H1 (cell line): ENCODE results near the gene MARCHF3. TPM values are rescaled to one million over a fixed set of nuclear protein-coding genes. Genes with fewer than 3 reads are reported as not detected.

ENCODE experiments used
- CTCF ChIA-PET: fragments of 300-600 bp; sonication (Branson Sonifier 250); formaldehyde crosslinking; loops from one replicate; lab custom pipeline; 2021; ENCODE audit not compliant: partially characterized antibody; lab: Charles Lee
- POLR2A ChIA-PET: fragments of 300-600 bp; sonication (Branson Sonifier 250); formaldehyde crosslinking; loops from one replicate; lab custom pipeline; 2021; ENCODE audit warnings: inconsistent platforms; ENCODE audit not compliant: partially characterized antibody; lab: Charles Lee
- DNase-seq, 2 experiments: peaks; one replicate each; pipeline versions ENCODE4 v3.0.0 to v3.0.0-alpha.2; 2010 to 2022; ENCODE audit warnings: low spot score in 2 of 2, low read depth in 1 of 2, mixed read lengths in 1 of 2
- FAIRE-seq: peaks from 2 replicates; lab custom pipeline; 2011; peaks lifted over from hg19 to GRCh38; lab: Jason Lieb, UNC
- H2AFZ ChIP-seq: 2 replicates; pipeline ENCODE4 v1.8.1; 2012; ENCODE audit warnings: low read length, inconsistent platforms
- H2AK5ac ChIP-seq: 2 replicates; pipeline ENCODE4 v1.6.1; 2013; ENCODE audit warnings: low read depth, low read length
- H2BK120ac ChIP-seq: replicated peaks from 2 replicates; pipeline ENCODE3; 2013; ENCODE audit warnings: low read depth, low read length, inconsistent platforms
- H2BK12ac ChIP-seq: 2 replicates; pipeline ENCODE4 v1.6.1; 2013; ENCODE audit warnings: low read depth, low read length
- H2BK15ac ChIP-seq: 2 replicates; pipeline ENCODE4 v1.6.1; 2013; ENCODE audit warnings: low read length
- H2BK20ac ChIP-seq: 2 replicates; pipeline ENCODE4 v1.6.1; 2013; ENCODE audit warnings: low read length
- H2BK5ac ChIP-seq: 2 replicates; pipeline ENCODE4 v1.6.1; 2013; ENCODE audit warnings: low read depth, low read length
- H3K14ac ChIP-seq: 2 replicates; pipeline ENCODE4 v1.6.1; 2013; ENCODE audit warnings: inconsistent platforms; ENCODE audit not compliant: insufficient read length
- H3K18ac ChIP-seq: 2 replicates; pipeline ENCODE4 v1.6.1; 2013; ENCODE audit warnings: low read length; ENCODE audit errors: extremely low read depth
- H3K23ac ChIP-seq: 2 replicates; pipeline ENCODE4 v1.6.1; 2013; ENCODE audit warnings: inconsistent platforms; ENCODE audit not compliant: insufficient read length
- H3K23me2 ChIP-seq: 2 replicates; pipeline ENCODE4 v1.6.1; 2013; ENCODE audit warnings: low read depth, low read length
- H3K27ac ChIP-seq: 2 replicates; pipeline ENCODE4 v1.6.1; 2011; ENCODE audit warnings: low read depth, low read length, inconsistent platforms
- H3K27me3 ChIP-seq, 4 experiments: replicated peaks in 1 of 4; 1 replicate in 1 of 4; 2 replicates in 3 of 4; pipeline versions ENCODE4 v1.6.1 to v1.8.1; 2011 to 2013; ENCODE audit warnings: low read length in 3 of 4, mild to moderate bottlenecking in 3 of 4, inconsistent platforms in 2 of 4, mixed read lengths in 2 of 4, moderate library complexity in 1 of 4; ENCODE audit not compliant: control insufficient read depth in 3 of 4, insufficient read depth in 3 of 4; ENCODE audit errors: extremely low read depth in 1 of 4
- H3K36me3 ChIP-seq, 4 experiments: 2 replicates each; pipeline versions ENCODE4 v1.6.1 to v1.8.1; 2011 to 2013; ENCODE audit warnings: mild to moderate bottlenecking in 4 of 4, low read length in 3 of 4, moderate library complexity in 2 of 4, control low read depth in 1 of 4, inconsistent platforms in 1 of 4; ENCODE audit not compliant: insufficient read depth in 4 of 4, control insufficient read depth in 2 of 4
- H3K4ac ChIP-seq: replicated peaks from 2 replicates; pipeline ENCODE3; 2013; ENCODE audit warnings: low read length, low read depth, mixed read lengths, inconsistent platforms; ENCODE audit not compliant: insufficient read length
- H3K4me1 ChIP-seq, 4 experiments: replicated peaks in 1 of 4; 1 replicate in 1 of 4; 2 replicates in 3 of 4; pipeline versions ENCODE4 v1.6.1 to v1.8.1; 2011 to 2013; ENCODE audit warnings: low read length in 3 of 4, inconsistent platforms in 2 of 4, mixed read lengths in 1 of 4; ENCODE audit not compliant: insufficient read depth in 4 of 4, control insufficient read depth in 3 of 4
- H3K4me2 ChIP-seq, 2 experiments: 2 replicates each; pipeline versions ENCODE4 v1.6.1 to v1.8.1; 2011 to 2013; ENCODE audit warnings: low read depth in 2 of 2, low read length in 2 of 2, control low read depth in 1 of 2, inconsistent platforms in 1 of 2, mild to moderate bottlenecking in 1 of 2; ENCODE audit not compliant: insufficient read depth in 1 of 2
- H3K4me3 ChIP-seq, 4 experiments: fragments of 200-600, 300-600 bp in 1 of 4; sonication (generic), shearing (Covaris generic), sonication (Bioruptor Twin) in 1 of 4; 2 replicates each; pipeline versions ENCODE4 v1.5.1 to v1.8.1; 2011 to 2016; ENCODE audit warnings: low read length in 4 of 4, low read depth in 3 of 4, control low read depth in 2 of 4, inconsistent platforms in 2 of 4, mild to moderate bottlenecking in 2 of 4, mixed read lengths in 1 of 4, moderate library complexity in 1 of 4; ENCODE audit not compliant: insufficient read depth in 2 of 4; ENCODE audit errors: extremely low read depth in 1 of 4
- H3K56ac ChIP-seq: replicated peaks from 2 replicates; pipeline ENCODE3; 2013; ENCODE audit warnings: low read depth, mild to moderate bottlenecking, mixed read lengths, low read length, inconsistent platforms; ENCODE audit not compliant: insufficient read length
- H3K79me1 ChIP-seq: 2 replicates; pipeline ENCODE4 v1.6.1; 2013; ENCODE audit warnings: low read depth, low read length, control low read depth
- H3K79me2 ChIP-seq, 2 experiments: 2 replicates each; pipeline versions ENCODE4 v1.6.1 to v1.8.1; 2012 to 2013; ENCODE audit warnings: low read length in 2 of 2, mild to moderate bottlenecking in 2 of 2, inconsistent platforms in 1 of 2; ENCODE audit not compliant: insufficient read depth in 2 of 2, control insufficient read depth in 1 of 2
- H3K9ac ChIP-seq, 4 experiments: replicated peaks in 1 of 4; 1 replicate in 1 of 4; 2 replicates in 3 of 4; pipeline versions ENCODE4 v1.6.1 to v1.8.1; 2011 to 2013; ENCODE audit warnings: low read depth in 3 of 4, low read length in 3 of 4, control low read depth in 2 of 4, mild to moderate bottlenecking in 2 of 4, moderate library complexity in 2 of 4, inconsistent platforms in 1 of 4; ENCODE audit errors: extremely low read depth in 1 of 4
- H3K9me3 ChIP-seq, 2 experiments: 2 replicates each; pipeline versions ENCODE4 v1.6.1 to v1.8.1; 2012 to 2013; ENCODE audit warnings: mild to moderate bottlenecking in 2 of 2, moderate library complexity in 2 of 2, control low read depth in 1 of 2, inconsistent platforms in 1 of 2, low read depth in 1 of 2, low read length in 1 of 2, mixed read lengths in 1 of 2; ENCODE audit not compliant: insufficient read depth in 2 of 2
- H4K20me1 ChIP-seq, 2 experiments: replicated peaks in 1 of 2; 2 replicates each; pipeline versions ENCODE3 to v1.8.1; 2011 to 2013; ENCODE audit warnings: inconsistent platforms in 2 of 2, low read length in 2 of 2, mild to moderate bottlenecking in 1 of 2; ENCODE audit not compliant: insufficient read depth in 2 of 2, control insufficient read depth in 1 of 2
- H4K5ac ChIP-seq: 2 replicates; pipeline ENCODE4 v1.6.1; 2013; ENCODE audit warnings: low read length, low read depth, mixed read lengths, inconsistent platforms; ENCODE audit not compliant: insufficient read length
- H4K8ac ChIP-seq: 2 replicates; pipeline ENCODE4 v1.8.0; 2013; ENCODE audit warnings: mild to moderate bottlenecking, moderate library complexity, low read length, inconsistent platforms; ENCODE audit not compliant: insufficient read depth; ENCODE audit errors: extremely low read depth
- H4K91ac ChIP-seq: replicated peaks from 2 replicates; pipeline ENCODE3; 2013; ENCODE audit warnings: low read length, mixed read lengths, inconsistent platforms; ENCODE audit not compliant: insufficient read length
- ASH2L ChIP-seq: fragments of 200-600, 300-600 bp; sonication (generic); IDR thresholded peaks from one replicate; pipeline ENCODE4 v1.7.1; 2017; ENCODE audit warnings: low read length
- CHD1 ChIP-seq: IDR thresholded peaks from 2 replicates; pipeline ENCODE4 v1.6.1; 2012; ENCODE audit warnings: low read depth, low read length, improper control_type of control experiment
- CHD2 ChIP-seq: IDR thresholded peaks from 2 replicates; pipeline ENCODE4 v1.6.1; 2012; ENCODE audit warnings: low read length, improper control_type of control experiment
- NRF1 ChIP-seq: IDR thresholded peaks from 2 replicates; pipeline ENCODE4 v1.6.1; 2011; ENCODE audit warnings: mild to moderate bottlenecking, low read depth, low read length, improper control_type of control experiment
- POLR2AphosphoS5 ChIP-seq: IDR thresholded peaks from 2 replicates; pipeline ENCODE4 v1.6.1; 2011; ENCODE audit warnings: low read depth, low read length
- RNF2 ChIP-seq: fragments of 200-900, 300-1000 bp; sonication (generic); IDR thresholded peaks from 2 replicates; pipeline ENCODE4 v1.7.1; 2016; ENCODE audit warnings: borderline replicate concordance, low read depth, mild to moderate bottlenecking, antibody characterized with exemption, low read length; ENCODE audit not compliant: poor library complexity, severe bottlenecking; ENCODE audit errors: missing control alignments
- RXRA ChIP-seq: IDR thresholded peaks from 2 replicates; pipeline ENCODE4 v1.6.1; 2011; ENCODE audit warnings: low read depth, mild to moderate bottlenecking, low read length, moderate library complexity; ENCODE audit not compliant: insufficient read depth
- SAP30 ChIP-seq: fragments of 300-600 bp; sonication (generic); IDR thresholded peaks from 2 replicates; pipeline ENCODE4 v1.7.1; 2012; ENCODE audit warnings: low read length, moderate library complexity, mild to moderate bottlenecking, inconsistent platforms; ENCODE audit not compliant: insufficient read depth, insufficient replicate concordance
- USF2 ChIP-seq: IDR thresholded peaks from 2 replicates; pipeline ENCODE4 v1.6.1; 2011; ENCODE audit warnings: low read length, improper control_type of control experiment
- WGBS, 2 experiments: shearing (Covaris generic) in 1 of 2; methylation state at CpG; one replicate each; pipeline versions ENCODE4 v1.1.6 to v1.1.7; 2013 to 2015; ENCODE audit warnings: low lambda C conversion rate in 2 of 2, mixed read lengths in 2 of 2, inconsistent platforms in 1 of 2, low coverage in 1 of 2, missing lambda C conversion rate in 1 of 2; ENCODE audit not compliant: insufficient replicate concordance in 2 of 2, insufficient coverage in 1 of 2, insufficient read length in 1 of 2; ENCODE audit errors: extremely low coverage in 1 of 2, missing lambda C conversion rate in 1 of 2; 5-methylcytosine and 5-hydroxymethylcytosine counted together
- polyA plus RNA-seq, 7 experiments: library from polyadenylated mRNA; depleted of rRNA in 3 of 7; stranded (reverse) in 5 of 7; unstranded in 2 of 7; fragments of >200 nt in 5 of 7; fragments of 200-250 nt in 2 of 7; gene quantifications; 1 replicate in 5 of 7; 2 replicates in 1 of 7; 4 replicates in 1 of 7; pipeline versions ENCODE4 v1.2.1 to v1.2.3, GENCODE V29; 2011 to 2013; ENCODE audit warnings: missing spikeins in 2 of 7, mixed read lengths in 2 of 7
- total RNA-seq: library from RNA; stranded (reverse); fragmentation: NEBNext Ultra II Directional; extraction: Animal tissue kit (Norgen Biotek cat#: 25700); gene quantifications from 2 replicates; pipeline ENCODE4 v1.2.1, GENCODE V29; 2021

MARCHF3 gene
- total and polyA plus RNA-seq, 2 of the 8 experiments (the other 6 are each of a cell fraction or from before 2014, with no cell fraction given), result 12.0 to 16.9 TPM

- no peak overlapping the region for H2AK5ac ChIP-seq
- no peak overlapping the region for H3K23ac ChIP-seq
- no peak for DNase-seq
- H3K14ac ChIP-seq, result no peak overlapping the region
- H2BK15ac ChIP-seq, result no peak overlapping the region
- WGBS, 2 experiments, result 93% methylated on average over 9 of the region's 9 CpGs; no CpG with 5 or more reads in 1 of the 2 experiments
- H3K4ac ChIP-seq, result no peak overlapping the region
- H3K79me2 ChIP-seq, result no peaks in the 10 kb centered on the region
- H3K9me3 ChIP-seq, result peaks cover 6 to 12% of the 10 kb centered on the region in 2 experiments
- H3K36me3 ChIP-seq, result peaks cover 0 to 22% (median 2%) of the 10 kb centered on the region in 4 experiments; a peak in 3 of 8 replicates
- H3K9ac ChIP-seq, result no peak overlapping the region
- TF ChIP-seq USF2 (no peak), NRF1 (no peak), CHD2 (no peak), SAP30 (no peak), CHD1 (no peak), RXRA (no peak), POLR2AphosphoS5 (no peak), RNF2 (no peak), ASH2L (no peak)
- TF ChIP-seq, all 59 proteins: peak for 0
- no peaks in the 10 kb centered on the region for H3K27me3 ChIP-seq
- H3K4me3 ChIP-seq, result no peak overlapping the region
- no peak overlapping the region for H2BK12ac ChIP-seq
- no peak overlapping the region for H2BK5ac ChIP-seq
- peaks cover 0 to 3% (median 0%) of the 10 kb centered on the region in 4 experiments; a peak in 2 of 7 replicates for H3K4me1 ChIP-seq
- H4K5ac ChIP-seq, result no peak overlapping the region
- no peak overlapping the region for H3K27ac ChIP-seq
- no peak overlapping the region for H2BK120ac ChIP-seq
- no peaks in the 10 kb centered on the region; the same call in 1 of the 2 replicates for H3K23me2 ChIP-seq
- H4K91ac ChIP-seq, result no peak overlapping the region
- ChIA-PET CTCF (interaction anchor here (0.5 to 1.9 kb wide), 6 partner anchors 12 to 1294 kb away, joined by 3 to 5 read pairs (median 4); no protein-coding TSS in a partner anchor), POLR2A (no interaction called here)
- no peak overlapping the region for H3K18ac ChIP-seq
- H3K56ac ChIP-seq, result no peak overlapping the region
- H3K4me2 ChIP-seq, result no peak overlapping the region
- FAIRE-seq, result no peak
- no peak overlapping the region for H4K8ac ChIP-seq
- no peak overlapping the region for H2AFZ ChIP-seq
- H2BK20ac ChIP-seq, result no peak overlapping the region
- no peaks in the 10 kb centered on the region for H4K20me1 ChIP-seq
- H3K79me1 ChIP-seq, result no peaks in the 10 kb centered on the region
These were observed 115.4 kb downstream of the MARCHF3 start for GRCh38 chr5:126914801-126915436.
